OCI-LY1 (cell line): ENCODE measurements around the gene CACNG7.

Experiments
- EZH2 ChIP-seq: fragments of 200-600 bp; sonication (generic), shearing (Covaris generic); IDR thresholded peaks from 2 replicates; pipeline ENCODE4 v1.8.0; 2017; ENCODE audit warnings: borderline replicate concordance, mixed run types, mild to moderate bottlenecking, antibody characterized with exemption, low read length, moderate library complexity, mixed read lengths
- TF ChIP-seq, protein P1 (sequence below): fragments of 200-600 bp; sonication (generic), shearing (Covaris generic); IDR thresholded peaks from 2 replicates; pipeline ENCODE4 v1.5.1; 2017; ENCODE audit warnings: mild to moderate bottlenecking, antibody characterized with exemption, low read length, moderate library complexity, mixed read lengths

DNA sequence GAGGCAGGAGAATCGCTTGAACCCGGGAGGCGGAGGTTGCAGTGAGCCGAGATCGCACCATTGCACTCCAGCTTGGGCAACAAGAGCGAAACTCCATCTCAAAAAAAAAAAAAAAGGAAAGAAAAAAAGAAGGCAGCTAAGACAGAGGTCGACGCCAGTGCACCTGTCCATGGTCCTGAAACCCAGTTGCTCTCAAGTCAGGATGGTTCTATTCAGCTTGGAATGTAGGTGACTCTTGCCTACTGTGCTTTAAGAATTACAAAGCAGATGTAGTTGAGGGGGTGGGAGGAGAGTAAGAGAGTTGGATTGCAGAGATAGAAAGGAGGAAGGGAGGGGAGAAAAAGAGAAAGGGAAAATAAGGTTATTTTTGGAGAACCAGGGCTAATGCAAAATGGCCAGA is 18.7 kb downstream of the CACNG7 start:
- TF ChIP-seq, protein P1, sequence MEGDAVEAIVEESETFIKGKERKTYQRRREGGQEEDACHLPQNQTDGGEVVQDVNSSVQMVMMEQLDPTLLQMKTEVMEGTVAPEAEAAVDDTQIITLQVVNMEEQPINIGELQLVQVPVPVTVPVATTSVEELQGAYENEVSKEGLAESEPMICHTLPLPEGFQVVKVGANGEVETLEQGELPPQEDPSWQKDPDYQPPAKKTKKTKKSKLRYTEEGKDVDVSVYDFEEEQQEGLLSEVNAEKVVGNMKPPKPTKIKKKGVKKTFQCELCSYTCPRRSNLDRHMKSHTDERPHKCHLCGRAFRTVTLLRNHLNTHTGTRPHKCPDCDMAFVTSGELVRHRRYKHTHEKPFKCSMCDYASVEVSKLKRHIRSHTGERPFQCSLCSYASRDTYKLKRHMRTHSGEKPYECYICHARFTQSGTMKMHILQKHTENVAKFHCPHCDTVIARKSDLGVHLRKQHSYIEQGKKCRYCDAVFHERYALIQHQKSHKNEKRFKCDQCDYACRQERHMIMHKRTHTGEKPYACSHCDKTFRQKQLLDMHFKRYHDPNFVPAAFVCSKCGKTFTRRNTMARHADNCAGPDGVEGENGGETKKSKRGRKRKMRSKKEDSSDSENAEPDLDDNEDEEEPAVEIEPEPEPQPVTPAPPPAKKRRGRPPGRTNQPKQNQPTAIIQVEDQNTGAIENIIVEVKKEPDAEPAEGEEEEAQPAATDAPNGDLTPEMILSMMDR = no peak
- TF ChIP-seq EZH2 = no peak
